Tracheal epithelial cell (primary cell): ENCODE results near the gene MUC12. TPM values are rescaled to one million over a fixed set of nuclear protein-coding genes. Genes with fewer than 3 reads are reported as not detected.

Experiments
- total RNA-seq: library from RNA; depleted of rRNA; stranded (reverse); fragments of >200 nt; gene quantifications from 2 replicates; pipeline ENCODE4 v1.2.1, GENCODE V29; 2014

The MUC12 gene, protein sequence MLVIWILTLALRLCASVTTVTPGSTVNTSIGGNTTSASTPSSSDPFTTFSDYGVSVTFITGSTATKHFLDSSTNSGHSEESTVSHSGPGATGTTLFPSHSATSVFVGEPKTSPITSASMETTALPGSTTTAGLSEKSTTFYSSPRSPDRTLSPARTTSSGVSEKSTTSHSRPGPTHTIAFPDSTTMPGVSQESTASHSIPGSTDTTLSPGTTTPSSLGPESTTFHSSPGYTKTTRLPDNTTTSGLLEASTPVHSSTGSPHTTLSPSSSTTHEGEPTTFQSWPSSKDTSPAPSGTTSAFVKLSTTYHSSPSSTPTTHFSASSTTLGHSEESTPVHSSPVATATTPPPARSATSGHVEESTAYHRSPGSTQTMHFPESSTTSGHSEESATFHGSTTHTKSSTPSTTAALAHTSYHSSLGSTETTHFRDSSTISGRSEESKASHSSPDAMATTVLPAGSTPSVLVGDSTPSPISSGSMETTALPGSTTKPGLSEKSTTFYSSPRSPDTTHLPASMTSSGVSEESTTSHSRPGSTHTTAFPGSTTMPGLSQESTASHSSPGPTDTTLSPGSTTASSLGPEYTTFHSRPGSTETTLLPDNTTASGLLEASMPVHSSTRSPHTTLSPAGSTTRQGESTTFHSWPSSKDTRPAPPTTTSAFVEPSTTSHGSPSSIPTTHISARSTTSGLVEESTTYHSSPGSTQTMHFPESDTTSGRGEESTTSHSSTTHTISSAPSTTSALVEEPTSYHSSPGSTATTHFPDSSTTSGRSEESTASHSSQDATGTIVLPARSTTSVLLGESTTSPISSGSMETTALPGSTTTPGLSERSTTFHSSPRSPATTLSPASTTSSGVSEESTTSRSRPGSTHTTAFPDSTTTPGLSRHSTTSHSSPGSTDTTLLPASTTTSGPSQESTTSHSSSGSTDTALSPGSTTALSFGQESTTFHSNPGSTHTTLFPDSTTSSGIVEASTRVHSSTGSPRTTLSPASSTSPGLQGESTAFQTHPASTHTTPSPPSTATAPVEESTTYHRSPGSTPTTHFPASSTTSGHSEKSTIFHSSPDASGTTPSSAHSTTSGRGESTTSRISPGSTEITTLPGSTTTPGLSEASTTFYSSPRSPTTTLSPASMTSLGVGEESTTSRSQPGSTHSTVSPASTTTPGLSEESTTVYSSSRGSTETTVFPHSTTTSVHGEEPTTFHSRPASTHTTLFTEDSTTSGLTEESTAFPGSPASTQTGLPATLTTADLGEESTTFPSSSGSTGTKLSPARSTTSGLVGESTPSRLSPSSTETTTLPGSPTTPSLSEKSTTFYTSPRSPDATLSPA (N-terminal part only)
- total RNA-seq = not detected in 2 replicates

DNA sequence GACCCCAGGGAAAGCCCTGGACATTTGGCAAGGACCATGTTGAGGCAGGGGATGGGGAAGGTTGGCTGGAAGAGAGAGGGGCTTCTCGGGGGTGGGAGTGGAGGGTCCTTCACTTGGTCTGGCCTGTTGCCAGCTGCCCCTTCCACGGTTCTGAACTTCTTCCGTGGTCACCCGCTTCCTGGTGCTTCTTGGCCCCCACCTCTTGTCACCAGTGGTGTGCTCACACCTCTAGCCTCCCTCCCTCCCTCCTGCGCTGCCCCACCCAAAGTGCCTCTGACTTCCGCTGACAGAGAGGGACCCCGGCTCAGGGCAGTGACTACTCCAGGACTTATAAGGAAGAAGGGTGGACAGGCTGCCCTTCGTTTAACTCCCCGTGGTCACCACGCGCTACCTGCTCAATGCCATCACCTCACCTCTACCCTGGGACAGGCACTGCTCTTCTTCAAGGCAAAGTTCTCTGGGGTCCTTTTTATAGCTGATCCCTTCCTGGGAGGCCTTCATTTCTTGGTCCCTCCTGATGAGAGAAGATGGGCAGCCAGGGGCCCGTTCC is at the start of gene MUC12:
TSS of gene MUC12 (plus strand) at position 500 of the 550 bp plus-strand sequence. CDS start 58 bp downstream, outside the sequence.

DNA sequence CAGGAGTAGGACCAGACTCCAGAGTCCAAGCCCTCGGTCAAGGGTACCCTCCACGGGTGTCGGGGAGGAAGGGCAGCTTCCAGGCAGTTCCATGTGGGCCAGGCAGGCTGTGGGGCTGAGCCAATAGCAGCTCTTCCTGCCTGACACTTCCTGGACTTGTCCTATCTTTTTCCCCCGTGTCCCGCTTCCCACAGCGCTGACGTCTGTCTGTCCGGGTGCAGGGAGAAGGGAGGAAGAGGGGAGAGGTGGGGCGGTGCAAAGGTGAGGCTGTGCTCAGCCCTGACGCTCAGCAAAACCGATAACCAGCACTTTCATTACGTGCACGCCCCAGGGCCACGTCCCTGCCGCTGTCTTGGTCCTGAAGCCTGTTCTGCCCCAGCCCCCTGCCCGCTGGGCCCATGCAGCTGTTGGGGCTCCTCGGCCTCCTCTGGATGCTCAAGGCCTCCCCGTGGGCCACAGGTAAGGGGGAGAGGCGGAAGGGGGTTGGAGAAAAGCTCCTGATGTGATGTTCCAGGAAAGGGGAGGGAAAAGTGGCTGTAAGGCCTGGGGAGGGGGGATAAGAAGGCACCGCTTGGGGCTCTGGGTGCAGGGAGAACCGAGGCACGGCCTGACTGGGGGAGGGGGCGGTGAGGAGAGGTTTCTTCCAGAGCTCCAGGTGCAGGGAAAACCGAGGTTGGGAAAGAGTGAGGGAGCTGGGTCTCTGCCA is 20.0 kb upstream of the MUC12 start, which contains the start of gene MUC3A:
TSS of gene MUC3A (plus strand) at position 308 of the 706 bp plus-strand sequence. CDS start at position 399, 91 bp downstream.

Other genes starting within 250 kb of the MUC12 start
- gene EPO, start 249.1 kb upstream of the MUC12 start, total RNA-seq = not detected in 2 replicates
- gene ZAN, start 236.0 kb upstream of the MUC12 start, total RNA-seq = not detected in 2 replicates
- gene EPHB4, start 142.0 kb upstream of the MUC12 start, total RNA-seq = 129 and 175 TPM in 2 replicates
- gene SLC12A9, start 116.9 kb upstream of the MUC12 start, total RNA-seq = 17.9 and 18.3 TPM in 2 replicates
- 69.6 and 75.5 TPM in 2 replicates for gene TRIP6, start 102.2 kb upstream of the MUC12 start, total RNA-seq
- gene SRRT, start 94.5 kb upstream of the MUC12 start, total RNA-seq = 22.0 and 30.8 TPM in 2 replicates
- gene UFSP1, start 79.8 kb upstream of the MUC12 start, total RNA-seq = 8.3 and 14.7 TPM in 2 replicates
- 0.24 TPM in 1 of 2 replicates, not detected in the other for gene ACHE, start 73.7 kb upstream of the MUC12 start, total RNA-seq
- gene MUC3A, start 20.0 kb upstream of the MUC12 start, total RNA-seq = not detected in 2 replicates
- not detected in 2 replicates for gene MUC17, start 50.5 kb downstream of the MUC12 start, total RNA-seq
- gene TRIM56, start 115.9 kb downstream of the MUC12 start, total RNA-seq = 8.2 and 9.6 TPM in 2 replicates
- 126 and 446 TPM in 2 replicates for gene SERPINE1, start 157.5 kb downstream of the MUC12 start, total RNA-seq
- 116 and 212 TPM in 2 replicates for gene AP1S1, start 184.9 kb downstream of the MUC12 start, total RNA-seq
- 0.24 TPM in 1 of 2 replicates, not detected in the other for gene VGF, start 196.0 kb downstream of the MUC12 start, total RNA-seq
- gene NAT16, start 210.7 kb downstream of the MUC12 start, total RNA-seq = not detected in 2 replicates
- gene MOGAT3, start 231.5 kb downstream of the MUC12 start, total RNA-seq = not detected in 2 replicates
- 24.7 and 37.4 TPM in 2 replicates for gene PLOD3, start 248.0 kb downstream of the MUC12 start, total RNA-seq
- 91.8 and 104 TPM in 2 replicates for gene ZNHIT1, start 248.6 kb downstream of the MUC12 start, total RNA-seq